ENCODE data around the gene TNFRSF9. TPM values are rescaled to one million over a fixed set of nuclear protein-coding genes. Genes with fewer than 3 reads are reported as not detected.
A peak's percentile ranks its signal among the peaks of the same experiment; 100 is the strongest.

TNFRSF9 gene
- total RNA-seq, 1 experiment from 2014 or later: not detected

DNA sequence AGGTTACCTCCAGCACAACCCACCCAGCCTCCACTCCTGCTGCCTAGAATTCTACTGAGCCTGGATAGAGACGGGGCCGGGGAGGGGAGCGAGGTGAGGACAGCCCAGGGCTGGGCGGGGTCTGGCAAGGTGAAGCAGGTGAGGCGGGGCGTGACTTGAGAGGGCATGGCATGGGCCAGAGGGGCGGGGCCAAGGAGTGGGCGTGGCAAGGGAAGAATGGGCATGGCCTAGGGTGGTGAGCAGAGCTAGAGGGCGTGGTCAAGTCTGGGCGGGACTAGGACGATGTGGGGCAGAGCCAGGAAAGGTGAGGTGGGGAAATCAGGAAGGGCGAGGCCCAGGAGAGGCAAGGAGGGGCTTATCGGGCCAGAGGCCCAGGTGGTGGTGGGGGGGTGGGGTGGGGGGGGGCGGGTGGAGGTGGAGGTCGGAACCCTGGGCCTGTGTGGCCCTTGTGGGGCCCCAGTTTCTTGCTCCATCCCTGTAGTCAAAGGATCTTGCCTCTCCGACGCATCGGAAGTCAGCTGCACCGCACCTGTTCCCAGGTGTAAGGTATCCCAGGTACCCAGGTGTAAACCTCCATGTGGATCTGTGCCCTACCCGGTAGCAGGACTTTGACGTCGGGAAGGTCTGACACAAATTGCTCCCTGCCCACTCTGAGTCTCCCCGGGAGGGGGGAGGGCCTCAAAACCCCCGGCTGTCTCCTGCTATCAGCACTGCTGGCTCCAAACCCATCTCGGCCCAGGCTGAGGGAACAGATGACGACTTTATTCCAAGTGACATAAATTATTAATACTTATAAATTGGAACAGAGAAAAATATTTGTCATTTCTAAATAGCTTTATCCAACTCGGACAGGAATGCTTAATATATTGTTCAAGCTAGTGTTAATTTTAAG is 54.9 kb downstream of the TNFRSF9 start:
- TF ChIP-seq SP1 (CRISPR knock-in tag; conservative IDR thresholded peaks at IDR 0.05) (peak; percentile 71), ZNF671 (CRISPR knock-in tag; IDR thresholded peaks at IDR 0.05) (no peak)
- TF ChIP-seq, protein P1, sequence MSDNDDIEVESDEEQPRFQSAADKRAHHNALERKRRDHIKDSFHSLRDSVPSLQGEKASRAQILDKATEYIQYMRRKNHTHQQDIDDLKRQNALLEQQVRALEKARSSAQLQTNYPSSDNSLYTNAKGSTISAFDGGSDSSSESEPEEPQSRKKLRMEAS (CRISPR knock-in tag; IDR thresholded peaks at IDR 0.05): peak; percentile 39; the same call in 1 of the 2 replicates
- ChIA-PET POLR2A (interaction anchor here (0.5 kb wide), 1 partner anchor 13 kb away, joined by 5 read pairs; no protein-coding TSS in a partner anchor), CTCF (interaction anchor here (0.5 to 2.1 kb wide), 8 partner anchors 8 to 217 kb away, joined by 3 to 8 read pairs (median 4); partner anchors contain the start of gene PER3)
- ATAC-seq: peak; percentile 100
- peaks cover 3% of the 10 kb centered on the region; the same call in 1 of the 2 replicates for H3K27me3 Mint-ChIP-seq (ENCODE audit: low read depth)
- no peak overlapping the region; the same call in 1 of the 2 replicates for H3K27ac Mint-ChIP-seq
- no peaks in the 10 kb centered on the region for H3K36me3 Mint-ChIP-seq
- H3K9me3 Mint-ChIP-seq: peaks cover 15% of the 10 kb centered on the region
- peak overlapping the region; percentile 35 for H3K4me3 Mint-ChIP-seq
- H3K4me1 Mint-ChIP-seq: no peaks in the 10 kb centered on the region
- DNase-seq (ENCODE audit: low spot score): peak; percentile 100

DNA sequence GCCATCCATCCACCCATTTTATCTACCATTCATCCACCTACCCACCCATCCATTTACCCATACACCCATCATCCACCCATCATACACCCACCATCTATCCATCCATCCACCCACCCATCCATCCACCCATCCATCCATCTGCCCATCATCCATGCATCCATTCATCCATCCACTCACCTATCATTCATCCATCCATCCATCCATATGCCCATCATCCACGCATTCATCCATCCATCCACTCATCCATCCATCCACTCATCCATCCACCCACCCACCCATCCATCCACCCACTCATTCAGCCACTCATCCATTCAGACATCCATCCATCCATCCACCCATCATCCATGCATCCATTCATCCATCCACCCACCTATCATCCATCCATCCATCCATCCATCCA is 55.9 kb downstream of the TNFRSF9 start:
- Mint-ChIP-seq H3K4me3 (no peak overlapping the region), H3K27ac (no peak overlapping the region), H3K4me1 (no peaks in the 10 kb centered on the region), H3K27me3 (ENCODE audit: low read depth) (peaks cover 3% of the 10 kb centered on the region; the same call in 1 of the 2 replicates), H3K9me3 (peaks cover 8% of the 10 kb centered on the region), H3K36me3 (no peaks in the 10 kb centered on the region)
- DNase-seq (ENCODE audit: low spot score) (no peak), ATAC-seq (no peak)
- CTCF ChIA-PET: no interaction called here
- TF ChIP-seq NFYB (CRISPR knock-in tag; conservative IDR thresholded peaks at IDR 0.05; ENCODE audit: low read depth) (no peak), KAT7 (CRISPR knock-in tag; IDR thresholded peaks at IDR 0.05; ENCODE audit: borderline replicate concordance) (no peak)
- POLR2A ChIA-PET: no interaction called here

DNA sequence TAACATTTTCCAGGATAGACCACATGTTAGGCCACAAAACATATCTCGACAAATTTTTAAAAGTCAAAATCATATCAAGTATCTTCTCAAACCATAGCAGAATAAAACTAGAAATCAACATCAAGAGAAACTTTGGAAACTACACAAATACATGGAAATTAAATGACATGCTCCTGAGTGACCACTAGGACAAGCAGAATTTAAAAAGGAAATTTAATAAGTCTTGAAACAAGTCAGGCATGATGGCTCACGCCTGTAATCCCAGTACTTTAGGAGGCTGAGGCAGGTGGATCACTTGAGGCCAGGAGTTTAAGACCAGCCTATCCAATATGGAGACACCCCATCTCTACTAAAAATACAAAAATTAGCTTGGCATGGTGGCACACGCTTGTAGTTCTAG is 61.4 kb downstream of the TNFRSF9 start:
- ATAC-seq: no peak
- ChIA-PET CTCF (no interaction called here), POLR2A (no interaction called here)

More for the DNA sequence above, 61.4 kb downstream of the TNFRSF9 start:
- H3K4me3 Mint-ChIP-seq: no peak overlapping the region
- H3K27me3 Mint-ChIP-seq (ENCODE audit: low read depth): peaks cover 2% of the 10 kb centered on the region; the same call in 1 of the 2 replicates
- H3K36me3 Mint-ChIP-seq: peaks cover 2% of the 10 kb centered on the region; the same call in 1 of the 2 replicates
- no peaks in the 10 kb centered on the region for H3K4me1 Mint-ChIP-seq
- peaks cover 14% of the 10 kb centered on the region for H3K9me3 Mint-ChIP-seq
- no peak overlapping the region for H3K27ac Mint-ChIP-seq
- TF ChIP-seq, protein P2, sequence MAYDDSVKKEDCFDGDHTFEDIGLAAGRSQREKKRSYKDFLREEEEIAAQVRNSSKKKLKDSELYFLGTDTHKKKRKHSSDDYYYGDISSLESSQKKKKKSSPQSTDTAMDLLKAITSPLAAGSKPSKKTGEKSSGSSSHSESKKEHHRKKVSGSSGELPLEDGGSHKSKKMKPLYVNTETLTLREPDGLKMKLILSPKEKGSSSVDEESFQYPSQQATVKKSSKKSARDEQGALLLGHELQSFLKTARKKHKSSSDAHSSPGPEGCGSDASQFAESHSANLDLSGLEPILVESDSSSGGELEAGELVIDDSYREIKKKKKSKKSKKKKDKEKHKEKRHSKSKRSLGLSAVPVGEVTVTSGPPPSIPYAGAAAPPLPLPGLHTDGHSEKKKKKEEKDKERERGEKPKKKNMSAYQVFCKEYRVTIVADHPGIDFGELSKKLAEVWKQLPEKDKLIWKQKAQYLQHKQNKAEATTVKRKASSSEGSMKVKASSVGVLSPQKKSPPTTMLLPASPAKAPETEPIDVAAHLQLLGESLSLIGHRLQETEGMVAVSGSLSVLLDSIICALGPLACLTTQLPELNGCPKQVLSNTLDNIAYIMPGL (CRISPR knock-in tag; IDR thresholded peaks at IDR 0.05): no peak
- no peak for TF ChIP-seq SOX15 (CRISPR knock-in tag; IDR thresholded peaks at IDR 0.05)
- TF ChIP-seq, protein P3, sequence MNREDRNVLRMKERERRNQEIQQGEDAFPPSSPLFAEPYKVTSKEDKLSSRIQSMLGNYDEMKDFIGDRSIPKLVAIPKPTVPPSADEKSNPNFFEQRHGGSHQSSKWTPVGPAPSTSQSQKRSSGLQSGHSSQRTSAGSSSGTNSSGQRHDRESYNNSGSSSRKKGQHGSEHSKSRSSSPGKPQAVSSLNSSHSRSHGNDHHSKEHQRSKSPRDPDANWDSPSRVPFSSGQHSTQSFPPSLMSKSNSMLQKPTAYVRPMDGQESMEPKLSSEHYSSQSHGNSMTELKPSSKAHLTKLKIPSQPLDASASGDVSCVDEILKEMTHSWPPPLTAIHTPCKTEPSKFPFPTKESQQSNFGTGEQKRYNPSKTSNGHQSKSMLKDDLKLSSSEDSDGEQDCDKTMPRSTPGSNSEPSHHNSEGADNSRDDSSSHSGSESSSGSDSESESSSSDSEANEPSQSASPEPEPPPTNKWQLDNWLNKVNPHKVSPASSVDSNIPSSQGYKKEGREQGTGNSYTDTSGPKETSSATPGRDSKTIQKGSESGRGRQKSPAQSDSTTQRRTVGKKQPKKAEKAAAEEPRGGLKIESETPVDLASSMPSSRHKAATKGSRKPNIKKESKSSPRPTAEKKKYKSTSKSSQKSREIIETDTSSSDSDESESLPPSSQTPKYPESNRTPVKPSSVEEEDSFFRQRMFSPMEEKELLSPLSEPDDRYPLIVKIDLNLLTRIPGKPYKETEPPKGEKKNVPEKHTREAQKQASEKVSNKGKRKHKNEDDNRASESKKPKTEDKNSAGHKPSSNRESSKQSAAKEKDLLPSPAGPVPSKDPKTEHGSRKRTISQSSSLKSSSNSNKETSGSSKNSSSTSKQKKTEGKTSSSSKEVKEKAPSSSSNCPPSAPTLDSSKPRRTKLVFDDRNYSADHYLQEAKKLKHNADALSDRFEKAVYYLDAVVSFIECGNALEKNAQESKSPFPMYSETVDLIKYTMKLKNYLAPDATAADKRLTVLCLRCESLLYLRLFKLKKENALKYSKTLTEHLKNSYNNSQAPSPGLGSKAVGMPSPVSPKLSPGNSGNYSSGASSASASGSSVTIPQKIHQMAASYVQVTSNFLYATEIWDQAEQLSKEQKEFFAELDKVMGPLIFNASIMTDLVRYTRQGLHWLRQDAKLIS (CRISPR knock-in tag; IDR thresholded peaks at IDR 0.05; ENCODE audit: borderline replicate concordance): no peak
- TF ChIP-seq, protein P4, sequence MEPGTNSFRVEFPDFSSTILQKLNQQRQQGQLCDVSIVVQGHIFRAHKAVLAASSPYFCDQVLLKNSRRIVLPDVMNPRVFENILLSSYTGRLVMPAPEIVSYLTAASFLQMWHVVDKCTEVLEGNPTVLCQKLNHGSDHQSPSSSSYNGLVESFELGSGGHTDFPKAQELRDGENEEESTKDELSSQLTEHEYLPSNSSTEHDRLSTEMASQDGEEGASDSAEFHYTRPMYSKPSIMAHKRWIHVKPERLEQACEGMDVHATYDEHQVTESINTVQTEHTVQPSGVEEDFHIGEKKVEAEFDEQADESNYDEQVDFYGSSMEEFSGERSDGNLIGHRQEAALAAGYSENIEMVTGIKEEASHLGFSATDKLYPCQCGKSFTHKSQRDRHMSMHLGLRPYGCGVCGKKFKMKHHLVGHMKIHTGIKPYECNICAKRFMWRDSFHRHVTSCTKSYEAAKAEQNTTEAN (CRISPR knock-in tag; IDR thresholded peaks at IDR 0.05): no peak
- no peak for TF ChIP-seq ZNF416 (CRISPR knock-in tag; IDR thresholded peaks at IDR 0.05)
- no peak for TF ChIP-seq ATF1 (CRISPR knock-in tag; IDR thresholded peaks at IDR 0.05)
- no peak for DNase-seq (ENCODE audit: low spot score)
